HG02938 (cell line): ENCODE results near the gene LCN15.
"Not testable (repeated sequence)": the region's sequence is repeated elsewhere in the genome, so short reads cannot be mapped to it uniquely, and the experiment has no call there.

ENCODE experiments used
- ATAC-seq: cut with Tn5 transposase; IDR thresholded peaks from one replicate; pipeline ENCODE4 v1.9.1; 2021; ENCODE audit warnings: mild to moderate bottlenecking, moderate library complexity; ENCODE audit not compliant: unreplicated experiment

The LCN15 gene

DNA sequence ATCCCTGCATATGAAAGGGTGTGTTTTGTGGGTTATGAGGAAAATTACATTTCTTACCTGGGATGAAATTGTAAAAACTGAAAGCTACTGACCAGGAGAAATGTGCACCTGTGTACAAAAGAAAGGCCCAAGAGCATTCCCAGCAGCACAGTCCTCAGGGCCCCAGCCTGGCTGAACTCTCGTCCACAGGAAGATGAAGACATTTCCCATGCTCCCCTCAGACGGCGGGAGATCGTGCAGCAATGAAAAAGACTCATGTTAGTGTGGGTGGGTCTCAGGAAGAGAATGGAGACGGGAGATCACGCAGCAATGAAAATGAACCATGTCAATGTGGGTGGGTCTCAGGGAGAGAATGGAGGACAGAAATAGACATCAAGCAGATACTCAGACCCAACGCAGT is 12.6 kb upstream of the LCN15 start:
- ATAC-seq: no peak

- no peak for ATAC-seq
Observed at GRCh38 chr9:136775191-136775590, 10.9 kb upstream of the LCN15 start.

DNA sequence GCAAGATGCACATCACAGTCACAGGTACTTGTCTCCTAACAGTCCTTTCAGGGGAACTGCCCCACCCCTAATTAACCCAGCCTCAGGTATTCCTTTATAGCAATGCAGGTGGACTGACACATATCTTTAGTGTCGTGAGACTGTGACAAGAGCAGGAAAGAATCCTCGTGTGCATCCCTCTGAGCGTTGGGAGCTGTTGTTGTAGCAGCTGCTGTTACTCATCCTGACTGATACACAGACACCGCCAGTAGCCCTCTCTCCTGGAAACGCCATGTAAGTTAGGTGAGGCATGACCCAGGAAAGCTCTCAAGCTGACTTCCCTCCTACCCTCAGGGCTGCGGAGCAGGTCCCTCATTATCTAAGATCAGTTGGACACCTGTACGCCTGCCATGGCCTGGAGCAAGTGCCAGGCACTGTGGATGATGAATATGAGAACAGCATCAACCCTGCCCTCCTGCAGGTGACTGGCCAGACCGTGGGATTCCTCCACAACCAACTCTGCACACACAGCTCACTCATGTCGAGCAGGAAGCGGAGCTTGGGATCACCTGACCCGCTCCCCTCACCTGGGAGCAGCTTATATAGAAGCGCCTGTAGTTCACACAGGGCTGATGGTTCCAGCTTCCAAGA is 10.2 kb upstream of the LCN15 start:
- no peak for ATAC-seq

GRCh38 chr9:136773386-136774044 is 9.2 kb upstream of the LCN15 start:
- no peak for ATAC-seq

DNA sequence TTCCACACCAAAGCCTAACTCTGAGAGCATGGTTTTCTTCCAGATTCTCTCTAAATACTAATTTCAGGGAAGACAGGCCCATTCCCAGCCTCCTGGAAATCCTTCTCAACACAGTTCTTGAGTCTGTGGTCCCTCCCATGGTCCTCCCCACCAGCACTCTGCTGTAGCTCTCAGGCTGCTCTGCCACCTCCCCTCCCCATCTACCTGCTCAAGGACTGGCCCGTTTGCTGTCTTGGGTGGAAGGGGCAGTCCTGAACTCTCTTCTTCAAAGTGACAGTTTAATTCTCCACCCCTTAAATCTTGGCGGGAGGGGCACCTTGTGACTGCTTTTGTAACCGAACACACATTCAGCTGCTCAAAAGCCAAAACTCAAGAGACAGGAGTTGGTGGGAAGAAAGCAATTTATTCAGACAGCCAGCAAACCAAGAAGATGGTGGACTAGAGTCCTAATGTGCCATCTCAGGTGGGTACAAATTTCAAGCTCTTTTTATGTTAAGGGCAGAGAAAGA is 7.6 kb upstream of the LCN15 start:
- ATAC-seq: no peak

DNA sequence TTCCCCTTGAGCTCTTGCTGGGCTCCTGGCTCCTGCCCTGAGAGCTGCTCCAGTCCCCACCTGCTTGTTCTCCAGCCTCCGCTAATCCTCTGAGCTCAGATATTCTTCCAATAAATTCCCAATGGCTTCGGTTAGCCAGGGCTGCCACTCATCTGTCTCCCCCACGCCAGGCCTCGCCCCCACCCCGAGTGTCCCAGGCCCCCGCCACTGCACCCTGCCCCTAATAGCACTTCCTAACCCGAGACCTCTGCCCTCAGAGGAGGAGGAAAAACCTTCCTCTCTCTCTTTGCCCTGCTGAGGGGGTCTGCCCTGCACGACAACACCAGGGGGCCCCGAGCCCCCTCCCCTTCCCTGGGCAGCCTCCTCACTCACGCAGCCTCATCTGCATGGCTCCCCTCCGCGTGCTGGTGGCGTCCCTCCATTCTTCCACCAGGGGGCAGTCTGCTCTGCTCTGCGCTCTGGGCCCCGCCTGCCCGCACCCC is 5.4 kb upstream of the LCN15 start:
- ATAC-seq: no peak

GRCh38 chr9:136766410-136767120 is 2.2 kb upstream of the LCN15 start:
- not testable (repeated sequence) for ATAC-seq

GRCh38 chr9:136765745-136766409 is 1.6 kb upstream of the LCN15 start:
- not testable (repeated sequence) for ATAC-seq

GRCh38 chr9:136765041-136765440 is 723 bp upstream of the LCN15 start:
- no peak for ATAC-seq

GRCh38 chr9:136763649-136764035 is 676 bp downstream of the LCN15 start:
- no peak for ATAC-seq

DNA sequence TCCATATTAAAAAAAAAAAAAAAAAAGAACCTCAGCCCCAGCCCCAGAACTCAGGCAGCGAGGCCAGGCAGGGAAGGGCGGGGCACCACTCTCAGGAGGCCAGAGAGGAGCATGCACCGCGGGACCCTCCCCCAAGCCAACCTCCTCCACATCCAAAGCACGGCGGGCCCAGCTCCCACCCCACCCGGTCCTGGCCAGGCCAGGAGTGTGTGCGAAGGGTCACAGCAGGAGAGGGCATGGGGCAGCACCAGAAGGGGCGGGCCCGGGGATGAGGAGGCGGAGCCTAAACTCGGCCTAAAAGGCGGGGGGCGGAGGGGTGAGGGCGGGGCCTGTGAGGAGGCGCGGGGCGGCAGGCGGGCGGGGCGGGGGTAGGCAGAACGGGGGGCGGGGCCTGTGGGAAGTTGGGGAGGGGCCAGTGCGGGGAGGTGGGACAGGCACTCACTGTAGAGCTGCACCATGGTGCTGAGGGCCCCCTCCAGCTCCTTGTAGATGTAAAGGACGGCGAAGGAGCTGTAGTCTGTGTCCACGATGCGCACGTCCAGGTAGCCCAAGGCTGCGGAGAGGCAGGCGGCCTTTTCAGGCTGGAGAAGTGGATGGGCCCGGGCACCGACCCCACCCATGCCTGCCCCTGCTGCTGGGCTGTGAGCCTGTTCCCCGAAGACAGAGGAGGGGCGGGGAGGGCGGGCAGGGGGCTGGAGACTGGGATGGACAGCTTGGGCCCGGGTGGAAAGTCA is 1.2 kb downstream of the LCN15 start:
- no peak for ATAC-seq

DNA sequence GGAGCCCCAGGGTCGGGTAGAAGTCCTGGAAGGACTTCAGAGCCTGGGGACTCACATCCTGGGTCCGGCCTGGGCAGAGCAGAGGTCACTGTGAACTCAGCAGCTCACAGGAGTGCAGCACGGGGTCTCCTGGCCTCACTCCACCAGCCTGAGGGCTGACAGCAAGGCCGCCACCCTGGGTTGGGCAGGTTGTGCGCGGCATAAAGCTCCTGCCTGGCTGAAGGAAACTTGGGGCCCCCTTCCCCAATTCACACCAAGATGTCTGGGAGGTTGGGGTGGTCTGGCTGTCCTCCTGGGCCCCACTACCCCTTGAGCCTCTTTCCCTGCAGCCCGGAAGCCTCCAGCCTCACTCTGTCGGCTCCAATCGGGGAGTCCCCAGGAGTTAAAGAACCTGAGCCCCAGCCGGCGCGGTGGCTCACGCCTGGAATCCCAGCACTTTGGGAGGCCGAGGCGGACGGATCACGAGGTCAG is 2.1 kb downstream of the LCN15 start:
- ATAC-seq: no peak

DNA sequence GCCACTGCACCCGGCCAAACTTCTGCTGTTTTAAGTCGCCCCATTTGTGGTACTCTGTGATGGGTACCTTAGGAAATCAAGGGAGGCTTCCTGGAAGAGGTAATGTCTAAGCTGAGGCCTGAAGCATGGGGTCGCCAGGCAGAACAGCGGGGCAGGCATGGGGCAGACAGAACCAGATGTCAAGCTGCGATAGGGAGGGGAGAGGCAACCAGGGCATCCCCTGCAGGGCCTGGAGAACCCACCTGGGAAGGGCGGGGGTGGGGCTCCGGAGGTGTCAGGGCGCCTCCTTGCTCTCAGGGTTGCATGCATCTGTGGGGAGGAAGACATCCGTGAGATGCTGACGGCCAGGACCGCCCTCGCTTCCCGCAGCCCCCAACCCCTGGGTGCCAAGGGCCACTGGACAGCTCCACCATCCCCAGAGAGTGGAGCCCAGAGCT is 2.8 kb downstream of the LCN15 start:
- ATAC-seq: no peak

- ATAC-seq: not testable (repeated sequence)
Observed at GRCh38 chr9:136760834-136761544, 3.3 kb downstream of the LCN15 start.

- ATAC-seq: no peak
Observed at GRCh38 chr9:136760424-136760823, 3.9 kb downstream of the LCN15 start.

DNA sequence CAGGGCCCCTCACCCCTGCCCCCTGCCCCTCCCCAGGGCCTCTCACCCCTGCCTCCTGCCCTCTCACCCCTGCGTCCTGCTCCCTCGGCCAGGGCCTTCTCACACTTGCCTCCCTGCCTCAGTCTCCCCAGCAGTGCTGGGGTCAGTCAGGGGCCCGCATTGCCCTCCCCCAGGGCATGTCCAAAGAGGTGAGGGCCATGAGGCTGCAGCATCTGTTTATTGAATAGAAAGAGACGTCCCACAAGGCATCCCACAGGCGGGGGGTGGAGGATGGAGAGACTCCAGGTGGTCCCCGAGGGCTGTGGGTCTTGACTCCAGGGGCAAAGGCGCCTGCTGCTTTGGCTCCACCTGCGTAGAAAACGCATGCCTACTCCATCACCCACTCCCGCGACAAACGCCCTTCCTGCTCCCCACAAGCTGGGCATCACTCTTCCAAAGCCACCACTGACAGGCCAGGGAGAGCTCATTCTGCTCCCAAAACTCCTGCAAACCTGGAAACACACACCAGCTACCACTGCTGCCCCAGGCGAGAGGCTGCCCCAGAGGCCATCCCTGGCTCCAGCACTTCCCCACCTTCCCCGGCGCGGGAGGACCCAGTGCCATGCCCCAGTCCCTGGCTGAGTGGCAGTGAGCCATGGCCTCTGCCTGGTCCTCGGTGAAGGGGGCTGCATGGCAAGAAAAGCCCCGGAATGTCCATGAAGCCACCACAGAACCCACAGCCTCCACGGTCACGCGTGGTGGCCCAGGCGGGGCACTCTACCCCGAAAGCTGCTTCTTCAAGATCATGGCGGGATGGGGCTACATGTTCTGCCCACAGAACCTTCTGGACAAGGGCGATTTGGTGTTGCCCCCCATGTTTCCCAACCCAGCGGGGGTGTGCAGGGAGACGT is 4.6 kb downstream of the LCN15 start:
- no peak for ATAC-seq

GRCh38 chr9:136759001-136759400 is 5.3 kb downstream of the LCN15 start:
- ATAC-seq: no peak

- no peak for ATAC-seq
Observed at GRCh38 chr9:136757751-136758140, 6.6 kb downstream of the LCN15 start.

DNA sequence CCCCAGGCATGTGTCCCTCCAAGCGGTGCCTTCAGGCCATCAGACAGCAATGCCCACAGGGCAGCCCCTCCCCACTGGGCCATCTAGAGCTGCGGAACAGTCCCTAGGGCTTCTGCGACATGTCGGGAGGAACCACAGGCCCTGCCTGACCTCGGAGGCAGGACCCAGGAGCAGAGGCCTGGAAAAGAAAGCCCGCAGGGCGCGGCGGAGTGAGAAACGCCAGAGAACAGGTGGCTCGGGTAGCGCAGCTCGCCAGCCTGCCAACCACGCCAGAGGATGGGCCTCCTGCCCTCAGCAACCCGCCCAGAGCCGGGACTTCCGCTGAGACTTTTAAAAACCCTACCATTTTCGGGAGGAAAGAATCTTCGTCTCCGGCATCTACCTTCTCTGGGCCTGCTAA is 7.0 kb downstream of the LCN15 start:
- no peak for ATAC-seq
